ENCODE data around the gene SRPX. TPM values are rescaled to one million over a fixed set of nuclear protein-coding genes. Genes with fewer than 3 reads are reported as not detected.

Gene SRPX
- total RNA-seq, 2 experiments from 2014 or later: not detected

- POLR2A ChIA-PET: no interaction called here
- CTCF ChIA-PET: no interaction called here
Measured at GRCh38 chrX:38149016-38149415, 71.7 kb downstream of the SRPX start.

GRCh38 chrX:38142610-38143009 is 78.1 kb downstream of the SRPX start:
- CTCF ChIA-PET: no interaction called here
- POLR2A ChIA-PET: no interaction called here

DNA sequence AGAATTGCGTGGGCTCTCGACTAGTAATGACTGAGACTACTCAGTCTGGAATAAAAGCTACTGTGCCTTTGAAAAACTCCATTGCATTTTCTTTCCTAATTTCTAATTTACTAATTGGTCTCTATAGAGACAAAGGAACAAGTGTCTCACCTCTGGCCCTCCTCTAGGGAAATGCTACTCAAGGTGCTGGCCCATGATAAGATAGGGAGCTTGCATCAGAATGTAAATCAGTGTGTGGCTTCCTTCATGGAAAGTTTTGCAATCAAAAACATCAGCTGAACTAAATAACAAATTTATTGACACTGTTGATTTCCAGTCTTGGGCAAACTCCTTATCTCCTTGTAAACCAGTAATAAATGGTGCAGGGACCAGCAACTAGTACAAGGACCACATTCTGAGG is 81.8 kb downstream of the SRPX start:
- CTCF ChIA-PET: no interaction called here
- POLR2A ChIA-PET: no interaction called here

DNA sequence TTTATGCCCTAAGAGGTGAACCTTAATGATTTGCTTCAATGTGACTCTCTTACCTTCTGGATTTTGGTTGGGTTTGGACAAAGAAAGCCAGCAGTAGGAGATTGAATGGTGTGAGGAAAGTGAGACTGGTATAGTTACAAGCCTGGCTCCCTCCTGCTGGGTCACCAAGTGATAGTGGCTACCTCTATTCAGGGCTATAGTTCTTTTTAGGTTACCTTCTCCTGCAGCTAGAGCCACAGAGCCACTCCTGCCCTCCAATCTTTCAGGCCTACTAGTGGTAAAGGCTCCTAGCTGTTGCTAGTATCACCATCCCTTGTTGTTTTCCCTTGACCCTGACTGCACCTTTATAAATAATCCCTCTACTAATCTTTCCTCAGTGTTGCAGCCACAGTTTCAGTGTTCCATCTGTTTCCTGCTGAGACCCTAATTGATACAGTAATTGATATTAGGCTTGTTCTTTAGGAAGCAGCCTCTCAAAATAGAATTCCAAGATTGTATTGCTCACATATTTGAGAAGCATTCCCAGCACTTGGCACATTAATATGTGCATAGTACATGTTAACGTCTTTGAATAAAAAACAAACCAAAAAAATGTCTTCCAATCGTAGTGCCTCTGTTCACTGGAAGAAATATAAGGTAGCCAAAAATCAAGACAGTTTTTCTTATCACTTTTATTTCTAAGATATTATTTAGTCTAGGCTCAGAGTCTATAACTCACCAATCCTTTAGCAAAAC is 82.3 kb downstream of the SRPX start:
- ChIA-PET CTCF (no interaction called here), POLR2A (no interaction called here)

GRCh38 chrX:38129366-38129765 is 91.3 kb downstream of the SRPX start:
- POLR2A ChIA-PET: no interaction called here
- CTCF ChIA-PET: no interaction called here

GRCh38 chrX:38127961-38128360 is 92.7 kb downstream of the SRPX start:
- POLR2A ChIA-PET: no interaction called here
- CTCF ChIA-PET: no interaction called here

- ChIA-PET POLR2A (no interaction called here), CTCF (no interaction called here)
Measured at GRCh38 chrX:38126179-38126578, 94.5 kb downstream of the SRPX start.

DNA sequence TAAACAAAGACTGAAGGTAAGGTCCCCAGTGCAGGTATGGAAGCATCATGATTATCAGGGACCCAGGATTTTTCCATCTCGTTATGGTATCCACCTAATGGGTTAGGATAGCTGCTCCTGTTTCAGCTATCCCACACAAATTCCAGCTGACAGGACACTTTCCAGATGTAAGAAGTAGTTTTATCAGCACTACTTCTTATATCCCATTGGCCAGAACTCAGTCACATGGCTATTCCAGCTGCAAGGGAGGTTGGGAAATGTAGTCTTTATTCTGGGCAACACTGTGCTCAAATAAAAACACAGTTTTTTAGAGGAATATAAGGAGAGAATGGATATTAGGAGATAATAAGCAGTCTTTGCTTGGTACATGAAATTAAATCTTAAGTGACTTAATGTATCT is 96.7 kb downstream of the SRPX start:
- CTCF ChIA-PET: no interaction called here
- POLR2A ChIA-PET: no interaction called here

DNA sequence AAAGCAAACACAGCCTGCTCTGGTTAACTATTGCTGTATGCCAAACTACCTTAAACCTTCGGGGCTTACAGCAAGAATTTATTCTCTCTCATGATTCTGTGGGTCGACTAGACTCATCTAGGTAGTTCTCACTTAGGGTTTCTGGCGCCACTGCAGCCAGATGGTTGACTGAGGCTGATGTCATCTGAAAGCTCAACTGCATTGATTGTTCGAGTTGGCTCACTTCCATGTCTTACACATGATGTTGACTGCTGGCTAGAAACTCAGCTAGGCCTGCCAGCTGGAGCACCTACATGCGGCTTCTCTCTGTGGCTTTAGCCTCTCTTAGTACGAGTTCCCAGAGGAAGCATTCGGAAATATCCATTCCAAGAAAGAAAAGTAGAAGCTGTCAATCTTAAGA is 103.2 kb downstream of the SRPX start:
- ChIA-PET CTCF (no interaction called here), POLR2A (no interaction called here)

- POLR2A ChIA-PET: no interaction called here
- CTCF ChIA-PET: no interaction called here
Measured at GRCh38 chrX:38116706-38117105, 104.0 kb downstream of the SRPX start.

GRCh38 chrX:38112566-38112965 is 108.1 kb downstream of the SRPX start:
- CTCF ChIA-PET: no interaction called here
- POLR2A ChIA-PET: no interaction called here

- CTCF ChIA-PET: no interaction called here
Measured at GRCh38 chrX:38111196-38111595, 109.5 kb downstream of the SRPX start.

DNA sequence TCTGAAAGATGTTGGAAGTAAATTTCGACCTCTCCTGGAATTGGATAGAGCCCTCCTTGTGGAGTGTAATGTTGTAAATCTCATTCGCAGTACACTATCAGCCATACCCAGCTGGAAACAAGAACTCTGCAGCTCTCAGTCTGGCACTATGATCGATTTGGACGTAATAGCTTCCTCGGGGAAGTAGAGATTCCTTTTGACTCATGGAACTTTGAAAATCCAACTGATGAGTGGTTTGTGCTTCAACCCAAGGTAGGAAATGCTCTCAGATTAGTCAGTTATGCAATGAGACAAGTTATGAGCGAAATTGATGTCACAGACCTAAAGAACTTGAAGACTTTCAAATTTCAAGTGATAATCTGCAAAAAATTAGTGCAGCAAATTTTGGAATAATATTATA is 110.4 kb downstream of the SRPX start:
- ChIA-PET CTCF (no interaction called here), POLR2A (no interaction called here)

More at GRCh38 chrX:38111196-38111595, 109.5 kb downstream of the SRPX start:
- POLR2A ChIA-PET: no interaction called here

DNA sequence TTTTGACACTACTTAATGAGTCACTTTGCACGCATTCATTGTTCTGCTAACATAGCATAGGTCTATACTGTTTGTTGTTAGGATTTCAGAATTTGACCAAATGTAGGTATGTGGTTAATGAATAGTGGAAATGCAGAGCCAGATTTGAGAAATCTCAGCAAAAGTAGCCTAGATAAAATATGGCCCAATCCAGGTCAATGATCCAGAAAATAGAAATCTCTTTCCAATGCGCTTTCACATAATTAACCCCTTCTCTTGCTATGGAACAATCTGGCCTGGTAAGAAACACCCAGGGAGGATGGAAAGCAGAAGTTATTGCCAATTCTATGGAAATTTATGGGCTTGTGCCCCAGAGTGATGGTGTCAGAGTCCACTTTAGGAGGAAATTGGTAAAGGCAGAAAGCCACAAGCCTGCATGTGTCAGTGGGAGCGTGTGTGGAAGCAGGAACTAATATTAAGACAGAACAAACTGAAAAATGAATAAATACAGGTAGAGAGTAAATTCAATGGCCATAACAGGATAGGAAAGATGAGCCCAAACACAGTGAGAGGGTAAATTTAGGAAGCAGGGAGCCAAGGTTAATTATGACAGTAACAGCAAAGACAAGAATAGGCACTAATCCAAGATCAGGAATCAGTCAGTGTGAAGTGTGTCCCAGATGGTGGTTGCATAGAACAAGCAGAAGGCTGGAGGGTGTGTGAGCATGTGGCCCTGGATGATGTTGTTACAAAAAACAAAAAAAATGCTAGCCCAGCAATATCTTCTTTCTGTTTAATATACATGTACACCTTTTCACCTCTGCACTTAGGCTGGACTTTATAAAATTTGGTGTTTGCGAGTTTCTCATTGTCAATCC is 111.4 kb downstream of the SRPX start:
- POLR2A ChIA-PET: no interaction called here

DNA sequence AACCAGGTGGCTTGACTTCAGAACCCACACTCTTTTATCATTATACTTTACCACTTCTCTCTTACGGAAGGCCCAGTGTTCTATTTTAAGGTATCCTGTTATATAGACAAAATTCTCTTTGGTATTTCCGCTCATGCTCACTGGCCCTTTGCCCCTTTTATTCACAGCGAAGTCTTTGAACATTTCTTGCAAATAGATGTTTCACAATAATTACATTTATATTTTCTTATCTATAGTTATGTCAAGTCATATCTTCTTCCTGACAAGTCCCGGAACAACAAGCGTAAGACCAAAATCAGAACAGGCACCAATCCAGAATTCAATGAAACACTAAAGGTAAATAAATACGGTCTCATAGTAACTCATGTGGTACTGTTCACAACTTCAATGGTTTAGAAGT is 112.3 kb downstream of the SRPX start:
- POLR2A ChIA-PET: no interaction called here
- CTCF ChIA-PET: no interaction called here

More for the DNA sequence above, 111.4 kb downstream of the SRPX start:
- CTCF ChIA-PET: no interaction called here

DNA sequence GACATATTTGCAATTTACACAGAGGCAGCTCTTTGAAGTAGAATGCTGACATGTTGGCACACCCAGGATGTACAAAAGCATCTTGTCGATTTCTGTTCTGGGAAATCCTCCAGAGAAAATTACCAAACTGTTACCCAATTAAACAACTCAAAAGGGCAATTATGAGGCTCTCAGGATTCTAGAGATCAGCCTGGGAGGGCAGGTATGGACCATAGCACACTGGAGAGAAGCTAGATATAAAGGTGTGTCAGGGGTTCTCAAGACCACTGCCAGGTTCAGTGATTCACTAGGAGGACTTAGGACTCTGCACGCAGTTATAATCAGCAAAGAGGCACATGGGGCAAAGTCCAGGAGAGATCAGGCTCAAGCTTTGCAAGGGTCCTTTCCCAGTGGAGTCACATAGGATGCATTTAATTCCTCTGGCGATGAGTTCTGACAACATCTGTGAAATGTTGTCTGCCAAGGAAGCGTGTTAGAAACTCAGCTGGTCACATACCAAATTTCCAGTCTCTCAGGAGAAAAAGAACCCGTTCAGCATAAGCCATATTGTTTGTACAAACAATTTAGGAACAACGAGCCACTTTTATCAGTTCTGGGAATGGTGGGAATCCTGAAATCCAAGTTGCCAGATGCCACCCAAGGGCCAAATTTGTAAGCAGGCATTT is 113.5 kb downstream of the SRPX start:
- CTCF ChIA-PET: no interaction called here
- POLR2A ChIA-PET: no interaction called here

- CTCF ChIA-PET: no interaction called here
- POLR2A ChIA-PET: no interaction called here
Measured at GRCh38 chrX:38105216-38105725, 115.4 kb downstream of the SRPX start.

DNA sequence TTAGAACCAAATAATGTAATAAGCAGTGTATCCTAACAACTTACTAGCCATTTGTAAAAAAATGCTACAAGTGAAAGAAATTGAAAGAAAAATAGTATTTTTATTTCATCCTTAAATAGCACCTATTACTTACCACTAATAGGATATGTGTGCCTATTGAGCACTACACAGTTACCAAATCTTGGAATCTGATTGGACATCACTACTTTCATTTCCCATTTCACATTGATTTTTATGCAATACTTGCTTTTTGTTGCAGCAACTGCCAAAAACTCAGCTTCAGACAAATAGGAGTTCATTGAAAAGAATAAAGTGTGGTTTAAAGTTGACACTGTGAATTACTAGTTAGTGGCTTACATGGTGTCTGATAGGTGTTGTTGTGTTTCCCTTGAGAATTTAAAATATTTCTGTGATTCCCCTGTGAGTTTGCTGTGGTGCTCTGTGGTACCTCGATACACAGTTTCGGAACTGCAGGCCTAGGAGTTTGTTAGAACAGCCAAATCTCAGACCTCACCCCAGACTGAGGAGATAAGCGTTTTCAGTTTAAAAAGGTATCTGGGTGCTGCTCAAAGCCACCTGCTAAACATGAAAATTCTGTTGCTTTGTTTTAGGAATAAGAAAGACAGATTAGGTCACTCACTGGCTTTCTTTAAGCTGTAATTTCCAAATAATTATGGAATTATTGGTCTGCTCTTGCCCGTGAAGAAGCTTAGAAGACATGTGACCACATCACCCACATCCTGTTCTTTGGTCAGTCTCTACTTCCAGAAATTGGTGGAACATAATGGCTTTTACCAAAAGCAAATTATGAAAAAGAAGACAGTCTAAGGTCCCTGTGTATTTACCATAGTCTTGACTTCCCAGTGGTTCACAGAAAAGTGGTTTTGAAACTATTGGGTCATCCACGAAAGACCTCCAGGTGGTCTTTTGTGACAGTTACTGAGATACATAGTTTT is 116.5 kb downstream of the SRPX start:
- CTCF ChIA-PET: no interaction called here
- POLR2A ChIA-PET: no interaction called here

- POLR2A ChIA-PET: no interaction called here
- CTCF ChIA-PET: no interaction called here
Measured at GRCh38 chrX:38102875-38103274, 117.8 kb downstream of the SRPX start.

DNA sequence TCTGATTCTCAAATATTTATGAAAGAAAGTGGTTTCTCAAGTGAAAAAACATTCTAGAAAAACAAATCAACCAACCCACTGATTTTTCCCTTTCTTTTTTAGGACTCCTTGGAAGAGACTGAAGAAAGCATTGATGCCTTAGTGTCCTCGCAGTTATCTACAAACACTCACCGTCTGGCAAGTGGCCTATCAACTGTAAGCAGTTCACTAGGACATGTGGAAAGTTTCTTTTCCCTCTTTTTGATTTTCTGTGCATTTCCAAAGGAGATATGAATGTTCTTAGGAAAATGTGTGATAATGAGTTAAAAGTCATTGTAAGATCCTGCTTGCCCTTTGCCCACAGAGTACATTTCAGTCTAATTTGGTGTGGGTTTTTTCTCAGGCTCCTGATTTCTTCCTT is 118.4 kb downstream of the SRPX start:
- POLR2A ChIA-PET: no interaction called here
- CTCF ChIA-PET: no interaction called here
